T-helper 17 cell (primary cell): ENCODE data around the gene MYO15B. TPM values are rescaled to one million over a fixed set of nuclear protein-coding genes. Genes with fewer than 3 reads are reported as not detected.
"Not testable (repeated sequence)": the region's sequence is repeated elsewhere in the genome, so short reads cannot be mapped to it uniquely, and the experiment has no call there.

Experiments used
- ATAC-seq: fragments of 150-1000 bp; cut with Tn5 transposase; 2 replicates; pipeline ENCODE4 v1.10.0; 2021; ENCODE audit warnings: mild to moderate bottlenecking, moderate library complexity
- DNase-seq, 3 donors: peaks; one replicate each; pipeline versions ENCODE4 v3.0.0 to v3.0.0-alpha.2; 2020 to 2021
- H3K9me3 ChIP-seq: one replicate; pipeline ENCODE4 v1.7.0; 2013; ENCODE audit warnings: low read length, mild to moderate bottlenecking; ENCODE audit not compliant: control insufficient read depth, poor library complexity, severe bottlenecking
- H3K27ac Mint-ChIP-seq: one replicate; pipeline ENCODE4 v1.8.0; 2022; ENCODE audit warnings: mild to moderate bottlenecking, moderate library complexity, mixed read lengths
- H3K27me3 Mint-ChIP-seq: one replicate; pipeline ENCODE4 v1.8.0; 2022; ENCODE audit warnings: mixed read lengths
- H3K36me3 Mint-ChIP-seq: one replicate; pipeline ENCODE4 v1.8.0; 2022; ENCODE audit warnings: low read depth, mixed read lengths
- H3K4me1 Mint-ChIP-seq: one replicate; pipeline ENCODE4 v1.8.0; 2022; ENCODE audit warnings: mild to moderate bottlenecking, mixed read lengths
- H3K4me3 Mint-ChIP-seq: one replicate; pipeline ENCODE4 v1.8.0; 2022; ENCODE audit warnings: mild to moderate bottlenecking, moderate library complexity, mixed read lengths
- total RNA-seq, 4 donors: library from RNA in 2 of 4; stranded (reverse) in 2 of 4; gene quantifications; one replicate each; pipeline ENCODE4 v1.2.3 and lab custom pipeline; 2022 to 2026

The MYO15B gene
- total RNA-seq, 2 donors from 2014 or later: 42.2 to 69.3 TPM

DNA sequence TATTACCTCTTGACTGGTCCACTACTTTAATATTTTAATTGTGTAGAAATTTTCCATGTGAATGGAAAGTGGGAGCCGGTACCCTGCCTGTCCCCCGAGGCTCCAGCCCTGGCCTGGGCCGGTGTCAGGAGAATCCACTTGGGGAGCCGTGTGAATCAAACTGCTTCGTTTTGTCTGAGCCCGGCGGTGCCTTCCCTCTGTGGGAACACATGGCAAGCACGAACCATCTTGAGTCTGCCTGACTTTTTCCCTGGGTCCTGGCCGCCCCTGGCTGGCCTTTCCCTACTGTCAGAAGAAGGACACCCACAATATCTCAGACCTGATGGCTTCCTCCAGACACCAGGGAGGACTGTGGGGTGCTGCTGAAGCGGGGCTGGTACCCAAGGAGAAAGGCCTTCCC, 12.4 kb upstream of the MYO15B start:
- ATAC-seq (no peak), DNase-seq (no peak)
- Mint-ChIP-seq H3K36me3 (no peaks in the 10 kb centered on the region), H3K4me1 (no peaks in the 10 kb centered on the region), H3K4me3 (no peak overlapping the region), H3K27me3 (no peaks in the 10 kb centered on the region), H3K27ac (no peak overlapping the region)
- H3K9me3 ChIP-seq: no peaks in the 10 kb centered on the region

DNA sequence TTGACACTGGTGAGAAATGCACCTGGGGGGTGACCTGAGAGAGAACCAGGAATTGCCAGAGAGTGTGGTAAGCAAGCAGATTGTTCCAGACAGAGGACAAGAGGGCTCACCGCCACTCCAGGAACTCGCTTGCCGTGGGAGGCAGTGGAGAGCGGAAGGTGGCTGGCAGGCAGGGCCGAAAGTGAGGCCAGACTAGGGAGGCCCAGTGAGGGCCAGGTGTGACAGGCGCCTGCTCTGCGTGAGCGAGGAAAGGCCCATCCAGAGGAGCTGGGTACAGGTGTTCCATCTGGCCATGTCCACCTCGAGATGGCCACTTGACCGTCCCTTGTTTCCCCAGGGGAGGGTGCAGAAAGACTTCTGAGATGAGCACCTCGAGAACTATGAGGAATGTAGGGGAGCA, 11.9 kb upstream of the MYO15B start:
- Mint-ChIP-seq H3K4me3 (no peak overlapping the region), H3K36me3 (no peaks in the 10 kb centered on the region), H3K27me3 (no peaks in the 10 kb centered on the region), H3K4me1 (no peaks in the 10 kb centered on the region), H3K27ac (no peak overlapping the region)
- no peaks in the 10 kb centered on the region for H3K9me3 ChIP-seq
- ATAC-seq (no peak), DNase-seq (no peak)

DNA sequence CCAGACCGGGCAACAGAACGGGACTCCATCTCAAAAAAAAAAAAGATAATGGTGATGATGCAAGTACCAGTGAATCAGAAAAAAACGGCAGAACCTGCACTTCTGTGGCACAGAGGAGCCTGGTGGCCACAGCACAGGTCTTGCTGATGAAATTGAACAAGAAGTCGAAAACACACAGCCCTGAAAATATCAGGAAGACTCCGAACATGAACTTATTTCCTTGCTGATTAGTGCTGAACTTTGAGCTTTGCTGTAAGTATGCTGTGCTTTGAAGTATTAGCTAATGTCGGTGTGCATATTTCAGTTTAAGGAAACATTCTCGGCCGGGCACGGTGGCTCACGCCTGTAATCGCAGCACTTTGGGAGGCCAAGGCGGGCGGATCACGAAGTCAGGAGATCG, 10.9 kb upstream of the MYO15B start:
- DNase-seq: no peak
- peaks cover 5% of the 10 kb centered on the region for H3K4me1 Mint-ChIP-seq

DNA sequence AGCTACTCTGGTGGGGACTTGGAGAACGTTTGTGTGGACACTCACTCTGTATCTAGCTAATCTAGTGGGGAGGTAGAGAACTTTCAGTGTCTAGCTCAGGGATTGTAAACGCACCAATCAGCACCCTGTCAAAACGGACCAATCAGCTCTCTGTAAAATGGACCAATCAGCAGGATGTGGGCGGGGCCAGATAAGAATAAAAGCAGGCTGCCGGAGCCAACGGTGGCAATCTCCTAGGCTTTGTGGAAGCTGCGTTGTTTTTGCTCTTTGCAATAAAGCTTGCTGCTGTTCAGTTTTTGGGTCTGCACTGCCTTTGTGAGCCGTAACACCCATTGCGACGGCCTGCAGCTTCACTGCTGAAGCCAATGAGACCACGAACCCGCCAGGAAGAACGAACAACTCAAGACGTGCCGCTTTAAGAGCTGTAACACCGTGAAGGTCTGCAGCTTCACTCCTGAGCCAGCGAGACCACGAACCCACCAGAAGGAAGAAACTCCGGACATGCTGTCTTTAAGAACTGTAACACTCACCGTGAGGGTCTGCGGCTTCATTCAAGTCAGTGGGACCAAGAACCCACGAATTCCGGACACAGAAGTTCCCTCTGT, 6.4 kb upstream of the MYO15B start:
- not testable (repeated sequence) for H3K27ac Mint-ChIP-seq, H3K4me1 Mint-ChIP-seq, DNase-seq, H3K36me3 Mint-ChIP-seq, ATAC-seq, H3K27me3 Mint-ChIP-seq, H3K9me3 ChIP-seq
- peak overlapping the region; percentile 66 for H3K4me3 Mint-ChIP-seq

More for the DNA sequence above, 10.9 kb upstream of the MYO15B start:
- ATAC-seq: no peak
- no peaks in the 10 kb centered on the region for H3K9me3 ChIP-seq
- no peak overlapping the region for H3K4me3 Mint-ChIP-seq
- peaks cover 5% of the 10 kb centered on the region for H3K27me3 Mint-ChIP-seq
- H3K36me3 Mint-ChIP-seq: no peaks in the 10 kb centered on the region
- peak overlapping the region; percentile 51 for H3K27ac Mint-ChIP-seq

DNA sequence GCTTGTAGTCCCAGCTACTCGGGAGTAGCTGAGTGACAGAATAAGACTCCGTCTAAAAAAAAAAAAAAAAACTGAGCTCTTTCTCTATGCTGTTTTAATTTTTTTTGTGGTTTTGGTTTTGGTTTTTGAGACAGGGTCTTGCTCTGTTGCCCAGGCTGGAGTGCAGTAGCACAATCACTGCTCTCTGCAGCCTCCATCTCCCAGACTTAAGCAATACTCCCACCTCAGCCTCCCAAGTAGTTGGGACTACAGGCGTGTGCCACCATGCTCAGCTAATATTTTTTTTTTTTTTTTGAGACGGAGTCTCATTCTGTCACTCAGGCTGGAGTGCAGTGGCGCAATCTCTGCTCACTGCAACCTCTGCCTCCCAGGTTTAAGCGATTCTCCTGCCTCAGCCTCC, 4.4 kb upstream of the MYO15B start:
- not testable (repeated sequence) for ATAC-seq, H3K4me1 Mint-ChIP-seq, H3K4me3 Mint-ChIP-seq, H3K36me3 Mint-ChIP-seq, H3K27ac Mint-ChIP-seq, H3K9me3 ChIP-seq, DNase-seq, H3K27me3 Mint-ChIP-seq

DNA sequence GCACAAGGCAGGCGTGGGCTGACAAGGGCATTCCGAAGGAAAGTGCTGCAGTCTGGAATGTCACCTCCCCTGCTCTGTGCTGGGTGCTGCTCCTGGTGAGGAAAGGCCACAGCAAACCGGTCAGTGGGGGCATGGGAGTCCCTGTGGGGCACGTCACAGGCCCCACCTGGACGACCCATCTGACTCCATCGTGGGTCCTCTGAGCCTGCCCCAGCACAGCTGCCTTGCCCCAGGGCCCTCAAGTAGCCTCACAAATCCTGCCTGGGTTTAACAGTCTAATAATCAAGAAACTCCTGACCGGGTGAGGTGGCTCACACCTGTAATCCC, 2.8 kb upstream of the MYO15B start:
- no peak for DNase-seq
- Mint-ChIP-seq H3K4me1 (peaks cover 5% of the 10 kb centered on the region), H3K27ac (no peak overlapping the region), H3K4me3 (no peak overlapping the region), H3K36me3 (no peaks in the 10 kb centered on the region), H3K27me3 (peaks cover 6% of the 10 kb centered on the region)
- H3K9me3 ChIP-seq: no peaks in the 10 kb centered on the region
- no peak for ATAC-seq

DNA sequence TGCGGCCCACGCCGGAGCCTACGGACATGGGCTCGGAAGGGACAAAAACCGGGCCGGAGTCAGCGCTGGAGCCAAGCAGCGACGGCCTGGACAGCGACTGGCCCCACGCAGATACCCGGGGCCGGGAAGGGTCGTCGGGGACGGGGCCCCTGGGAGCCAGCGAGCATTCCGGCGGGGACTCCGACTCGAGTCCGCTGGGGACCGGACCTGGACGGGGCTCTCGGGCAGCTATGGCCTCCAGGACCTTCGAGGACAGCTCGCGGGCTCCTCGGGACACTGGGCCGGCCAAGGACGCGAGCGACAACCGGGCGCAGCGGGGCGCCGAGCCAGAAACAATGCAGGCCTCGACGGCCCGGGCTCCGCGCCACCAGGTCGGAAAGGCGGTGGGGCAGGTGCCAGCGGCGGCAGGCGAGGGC, 1.0 kb downstream of the MYO15B start:
- ATAC-seq (peak; percentile 29), DNase-seq (no peak)
- Mint-ChIP-seq H3K27me3 (no peaks in the 10 kb centered on the region), H3K36me3 (no peaks in the 10 kb centered on the region), H3K4me3 (peak overlapping the region; percentile 71), H3K27ac (no peak overlapping the region), H3K4me1 (peaks cover 6% of the 10 kb centered on the region)
- no peaks in the 10 kb centered on the region for H3K9me3 ChIP-seq

DNA sequence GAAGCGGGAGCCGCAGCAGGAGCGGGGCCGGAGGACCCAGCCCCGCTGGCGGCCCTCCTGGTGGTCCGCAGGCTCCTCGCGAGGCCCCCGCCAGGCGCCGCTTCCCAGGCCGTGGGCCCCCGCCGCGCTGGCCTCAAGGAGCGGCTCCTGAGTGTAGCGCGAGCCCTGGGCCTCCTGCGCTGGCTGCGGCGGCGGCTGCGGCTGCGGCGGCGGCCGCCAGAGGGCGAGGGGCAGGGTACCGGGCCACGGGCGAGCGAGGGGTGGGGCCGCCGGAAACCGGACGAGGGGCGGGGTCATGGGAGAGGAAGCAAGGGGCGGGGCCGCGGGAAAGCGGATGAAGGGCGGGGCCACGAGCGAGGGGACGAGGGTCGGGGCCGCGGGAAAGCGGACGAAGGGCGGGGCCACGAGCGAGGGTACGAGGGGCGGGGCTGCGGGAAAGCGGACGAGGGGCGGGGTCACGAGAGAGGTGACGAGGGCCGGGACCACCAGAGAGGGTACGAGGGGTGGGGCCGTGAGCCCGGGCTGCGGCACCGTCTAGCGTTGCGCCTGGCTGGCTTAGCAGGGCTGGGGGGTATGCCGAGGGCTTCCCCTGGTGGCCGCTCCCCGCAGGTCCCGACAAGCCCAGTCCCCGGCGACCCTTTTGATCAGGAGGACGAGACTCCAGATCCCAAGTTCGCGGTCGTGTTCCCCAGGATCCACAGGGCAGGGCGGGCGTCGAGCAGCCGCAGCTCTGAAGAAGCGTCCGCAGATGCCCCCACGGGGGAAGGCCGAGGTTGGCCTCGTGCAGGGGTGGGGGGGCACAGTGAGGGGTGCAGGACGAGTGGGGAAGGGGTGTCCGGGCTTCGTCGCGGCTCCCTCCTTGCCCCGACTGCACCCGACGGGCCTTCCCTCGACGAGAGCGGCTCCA, 1.7 kb downstream of the MYO15B start:
- no peaks in the 10 kb centered on the region for H3K36me3 Mint-ChIP-seq
- H3K9me3 ChIP-seq: no peaks in the 10 kb centered on the region
- H3K27me3 Mint-ChIP-seq: no peaks in the 10 kb centered on the region
- peak overlapping the region; percentile 71 for H3K4me3 Mint-ChIP-seq
- DNase-seq: peak; percentile 87 to 97 (median 95)
- peaks cover 6% of the 10 kb centered on the region for H3K4me1 Mint-ChIP-seq
- H3K27ac Mint-ChIP-seq: no peak overlapping the region
- ATAC-seq: peak; percentile 94

DNA sequence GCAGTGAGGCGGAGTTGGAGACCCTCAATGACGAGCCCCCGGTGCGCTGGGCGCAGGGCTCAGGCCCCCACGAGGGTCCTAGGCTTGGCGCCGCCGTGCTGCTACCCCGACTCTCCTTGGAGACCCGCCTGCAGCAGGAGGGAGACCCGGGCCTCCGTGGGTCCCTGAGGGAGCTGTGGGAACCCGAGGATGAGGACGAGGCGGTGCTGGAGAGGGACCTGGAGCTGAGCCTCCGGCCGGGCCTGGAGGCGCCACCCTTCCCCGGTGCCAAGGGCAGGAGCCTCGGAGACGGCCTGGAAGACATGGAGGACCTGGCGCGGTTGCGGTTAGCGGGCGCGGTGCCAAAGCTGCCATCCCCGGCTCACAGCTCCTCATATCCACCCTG, 2.3 kb downstream of the MYO15B start:
- H3K27ac Mint-ChIP-seq: no peak overlapping the region
- no peaks in the 10 kb centered on the region for H3K9me3 ChIP-seq
- no peaks in the 10 kb centered on the region for H3K36me3 Mint-ChIP-seq
- DNase-seq (no peak), ATAC-seq (no peak)
- no peaks in the 10 kb centered on the region for H3K27me3 Mint-ChIP-seq
- H3K4me1 Mint-ChIP-seq: peaks cover 6% of the 10 kb centered on the region
- peak overlapping the region; percentile 55 for H3K4me3 Mint-ChIP-seq

DNA sequence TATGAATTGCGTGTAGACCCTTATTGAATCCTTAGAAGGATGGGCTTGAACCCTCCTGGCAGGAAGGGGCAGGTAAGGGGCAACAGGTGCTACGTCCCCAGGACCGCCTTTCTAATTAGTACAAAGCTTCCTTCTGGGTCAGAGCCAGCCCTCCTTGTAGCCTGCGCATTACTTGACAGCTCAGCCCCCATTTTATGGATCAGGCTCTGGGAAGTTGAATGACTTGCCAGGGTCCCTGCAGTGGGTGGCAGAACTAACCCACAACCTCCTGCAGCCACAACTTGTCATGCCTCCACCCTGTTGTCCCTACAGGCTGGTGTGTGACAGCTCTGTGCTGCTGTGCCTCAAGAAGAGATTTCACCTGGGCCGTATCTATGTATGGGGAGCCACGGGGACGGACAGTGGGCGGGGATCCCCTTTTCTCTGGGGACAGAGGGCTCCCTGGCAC, 2.7 kb downstream of the MYO15B start:
- DNase-seq: no peak
- Mint-ChIP-seq H3K4me3 (peak overlapping the region; percentile 55), H3K36me3 (no peaks in the 10 kb centered on the region), H3K4me1 (peaks cover 6% of the 10 kb centered on the region), H3K27me3 (no peaks in the 10 kb centered on the region), H3K27ac (no peak overlapping the region)
- ATAC-seq: no peak
- no peaks in the 10 kb centered on the region for H3K9me3 ChIP-seq

DNA sequence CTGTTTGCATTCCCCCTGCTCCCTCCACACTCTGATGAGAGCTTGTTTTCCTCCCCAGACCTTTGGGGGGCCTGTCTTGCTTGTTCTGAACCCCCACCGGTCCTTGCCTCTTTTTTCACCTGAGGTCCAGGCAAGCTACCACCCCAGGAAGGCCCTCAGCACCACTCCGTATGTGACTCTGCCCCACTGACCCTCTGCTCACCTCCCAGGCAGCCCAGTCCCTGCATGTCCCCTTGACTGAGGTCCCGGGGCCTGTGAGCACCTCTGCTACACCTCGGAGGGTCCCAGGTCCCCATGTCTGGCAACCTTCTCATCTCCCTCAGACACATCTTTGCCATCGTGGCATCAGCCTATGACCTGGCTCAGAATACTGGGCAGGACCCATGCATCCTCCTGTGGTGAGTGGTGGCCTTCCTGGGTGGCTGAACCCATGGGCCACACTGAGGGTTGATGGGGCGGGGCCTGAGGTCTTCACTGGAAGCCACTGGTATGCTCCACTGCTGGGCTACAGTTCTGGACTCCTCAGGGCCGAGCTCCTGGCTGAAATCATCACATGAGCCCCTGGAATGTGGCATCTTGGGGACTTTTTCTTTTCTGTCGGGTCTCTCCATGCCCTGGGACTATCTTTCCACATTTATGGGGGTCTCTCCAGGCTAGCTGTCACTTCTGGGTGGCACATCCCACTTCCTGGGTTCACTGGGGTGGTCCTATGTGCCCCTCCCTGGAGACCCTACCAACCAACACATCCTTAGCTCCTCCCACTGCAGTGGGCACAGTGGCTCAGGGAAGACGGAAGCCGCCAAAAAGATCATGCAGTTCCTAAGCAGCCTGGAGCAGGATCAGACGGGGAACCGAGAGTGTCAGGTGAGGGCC, 3.5 kb downstream of the MYO15B start:
- Mint-ChIP-seq H3K36me3 (no peaks in the 10 kb centered on the region), H3K4me3 (peak overlapping the region; percentile 55), H3K27me3 (no peaks in the 10 kb centered on the region), H3K27ac (peak overlapping the region; percentile 56), H3K4me1 (peaks cover 6% of the 10 kb centered on the region)
- no peak for ATAC-seq
- no peak for DNase-seq
- H3K9me3 ChIP-seq: no peaks in the 10 kb centered on the region

DNA sequence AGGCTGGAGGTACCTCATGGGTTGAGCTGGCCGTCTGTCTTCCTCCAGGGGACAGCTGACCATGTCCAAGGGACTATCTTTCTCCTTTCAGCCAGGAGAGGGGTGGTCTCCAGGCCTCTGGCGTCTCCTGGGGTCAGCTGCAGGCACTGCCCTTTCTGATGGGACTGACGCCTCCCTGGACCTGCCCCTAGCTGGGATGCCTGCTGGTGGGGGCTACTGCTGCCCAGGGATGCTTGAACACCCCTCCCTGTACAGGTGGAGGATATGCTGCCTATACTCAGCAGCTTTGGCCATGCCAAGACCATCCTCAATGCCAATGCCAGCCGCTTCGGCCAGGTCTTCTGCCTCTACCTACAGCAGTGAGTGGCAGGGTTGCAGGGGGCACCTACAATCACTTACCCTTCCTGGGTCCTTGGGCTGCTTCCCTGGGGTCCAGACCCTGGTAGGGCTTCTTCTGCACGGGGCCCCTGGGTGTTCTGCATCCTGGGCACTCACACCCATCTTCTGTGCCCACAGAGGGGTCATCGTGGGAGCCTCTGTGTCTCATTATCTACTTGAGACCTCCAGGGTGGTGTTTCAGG, 4.2 kb downstream of the MYO15B start:
- no peaks in the 10 kb centered on the region for H3K27me3 Mint-ChIP-seq
- H3K27ac Mint-ChIP-seq: no peak overlapping the region
- H3K4me3 Mint-ChIP-seq: no peak overlapping the region
- DNase-seq (no peak), ATAC-seq (no peak)
- no peaks in the 10 kb centered on the region for H3K36me3 Mint-ChIP-seq
- H3K4me1 Mint-ChIP-seq: peaks cover 6% of the 10 kb centered on the region
- no peaks in the 10 kb centered on the region for H3K9me3 ChIP-seq
